HFF-Myc (cell line): ENCODE data around the gene NCR2.

Experiments used
- DNase-seq: peaks from one replicate; pipeline ENCODE4 v3.0.0-alpha.2; 2011; ENCODE audit warnings: low read depth; ENCODE audit errors: extremely low read depth
- H3K4me3 ChIP-seq: replicated peaks from 2 replicates; pipeline ENCODE4 v1.5.1; 2011; ENCODE audit warnings: low read depth, mild to moderate bottlenecking, control low read depth, low read length
- TF ChIP-seq, protein P1 (sequence below): IDR thresholded peaks from 2 replicates; pipeline ENCODE4 v1.5.1; 2012; ENCODE audit warnings: mild to moderate bottlenecking, low read depth, low read length, control low read depth; ENCODE audit errors: missing control alignments

NCR2 gene

DNA sequence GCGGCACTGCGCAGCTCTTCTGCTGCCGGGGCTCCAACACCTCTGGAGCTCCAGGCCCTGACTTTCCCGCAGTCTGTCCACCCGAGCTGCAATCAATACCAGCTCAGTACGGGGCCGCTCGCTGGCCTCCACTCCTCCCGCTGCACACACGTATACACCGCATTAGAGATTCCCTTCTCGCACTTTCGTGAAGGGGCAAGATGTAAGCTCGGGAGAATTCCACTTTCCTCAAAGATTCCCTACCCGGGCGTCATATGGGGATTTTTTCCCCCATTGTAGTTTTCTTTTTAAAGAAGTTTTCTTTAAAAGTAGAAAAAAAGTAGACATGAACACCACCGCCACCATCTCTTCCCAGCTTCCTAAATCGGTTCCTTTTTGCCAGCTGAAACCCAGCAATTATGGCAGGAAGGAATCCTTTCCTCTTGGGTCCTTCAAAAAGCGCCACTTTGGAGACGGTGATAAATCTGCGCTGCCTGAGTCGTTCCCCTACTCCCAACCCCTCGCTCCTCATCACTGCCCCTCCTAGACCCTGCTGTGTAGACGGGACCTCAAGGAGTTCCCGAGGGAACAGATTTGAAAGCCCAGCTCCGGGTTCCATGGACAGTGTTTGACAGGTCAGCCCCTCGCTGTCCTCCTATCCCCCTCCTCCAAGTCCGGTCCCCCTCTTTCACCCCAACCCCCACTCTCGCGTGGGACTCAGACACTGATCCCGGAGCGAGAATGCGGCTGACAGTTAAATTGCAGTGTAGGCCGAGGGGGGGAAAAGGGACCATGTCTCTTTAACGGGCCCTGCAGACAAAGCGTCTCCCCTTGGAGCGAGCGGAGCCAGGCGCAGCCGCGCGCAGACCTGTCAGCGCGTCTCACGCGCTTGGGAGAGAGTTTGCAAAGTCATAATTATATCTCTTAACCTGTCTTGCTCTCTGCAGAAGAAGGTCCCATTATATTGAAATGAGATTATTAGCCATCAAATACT is 39.5 kb downstream of the NCR2 start:
- TF ChIP-seq, protein P1, sequence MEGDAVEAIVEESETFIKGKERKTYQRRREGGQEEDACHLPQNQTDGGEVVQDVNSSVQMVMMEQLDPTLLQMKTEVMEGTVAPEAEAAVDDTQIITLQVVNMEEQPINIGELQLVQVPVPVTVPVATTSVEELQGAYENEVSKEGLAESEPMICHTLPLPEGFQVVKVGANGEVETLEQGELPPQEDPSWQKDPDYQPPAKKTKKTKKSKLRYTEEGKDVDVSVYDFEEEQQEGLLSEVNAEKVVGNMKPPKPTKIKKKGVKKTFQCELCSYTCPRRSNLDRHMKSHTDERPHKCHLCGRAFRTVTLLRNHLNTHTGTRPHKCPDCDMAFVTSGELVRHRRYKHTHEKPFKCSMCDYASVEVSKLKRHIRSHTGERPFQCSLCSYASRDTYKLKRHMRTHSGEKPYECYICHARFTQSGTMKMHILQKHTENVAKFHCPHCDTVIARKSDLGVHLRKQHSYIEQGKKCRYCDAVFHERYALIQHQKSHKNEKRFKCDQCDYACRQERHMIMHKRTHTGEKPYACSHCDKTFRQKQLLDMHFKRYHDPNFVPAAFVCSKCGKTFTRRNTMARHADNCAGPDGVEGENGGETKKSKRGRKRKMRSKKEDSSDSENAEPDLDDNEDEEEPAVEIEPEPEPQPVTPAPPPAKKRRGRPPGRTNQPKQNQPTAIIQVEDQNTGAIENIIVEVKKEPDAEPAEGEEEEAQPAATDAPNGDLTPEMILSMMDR, result no peak
- DNase-seq, result no peak
- no peak overlapping the region for H3K4me3 ChIP-seq

DNA sequence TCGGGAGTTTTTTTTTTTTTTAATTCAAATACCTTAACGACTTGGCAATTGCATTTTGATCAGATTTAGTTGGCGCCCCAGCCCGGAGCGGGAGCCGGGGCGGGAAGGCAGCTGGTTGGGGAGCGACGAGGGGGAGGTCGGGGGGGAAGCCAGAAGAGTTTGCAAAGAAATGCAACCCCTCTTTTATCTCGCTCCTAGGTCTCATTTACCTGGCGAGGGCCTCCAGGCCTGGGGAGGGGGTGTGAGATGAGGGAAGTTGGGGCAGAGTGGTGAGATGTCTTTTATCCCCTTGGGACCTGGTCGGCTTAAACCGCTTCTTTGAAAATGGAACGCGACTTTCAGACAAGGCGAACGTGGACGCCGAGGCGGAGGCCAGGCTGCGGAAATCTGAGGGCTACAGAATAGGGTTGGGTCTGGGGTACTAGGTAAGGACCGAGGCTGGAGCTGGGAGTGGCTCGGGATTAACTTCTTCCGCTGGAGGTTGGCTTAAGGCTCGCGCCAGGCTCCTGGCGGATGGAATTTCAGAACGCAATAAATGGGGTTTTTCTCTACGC is 40.3 kb downstream of the NCR2 start:
- no peak for DNase-seq
- TF ChIP-seq, protein P1, result no peak
- no peak overlapping the region for H3K4me3 ChIP-seq

DNA sequence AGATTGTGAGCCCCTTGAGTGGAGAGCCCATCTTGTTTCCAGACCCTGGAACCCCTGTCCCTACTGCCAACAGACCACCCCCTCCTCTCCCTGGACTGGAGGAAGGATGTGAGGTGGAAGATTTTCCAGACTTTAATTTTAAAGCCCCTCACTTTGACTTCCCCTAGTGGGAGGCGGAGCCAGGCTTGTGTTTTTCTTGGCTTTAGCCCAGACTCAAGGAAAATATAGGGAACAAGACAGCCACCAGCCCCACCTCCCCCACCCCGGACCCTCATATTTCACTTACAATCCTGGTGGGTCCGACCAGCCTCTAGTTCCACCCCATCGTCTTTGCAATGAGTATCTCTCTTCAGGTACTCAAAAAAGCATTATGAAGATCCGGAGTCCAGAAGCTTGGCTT is 40.8 kb downstream of the NCR2 start:
- TF ChIP-seq, protein P1, result no peak
- DNase-seq, result no peak
- H3K4me3 ChIP-seq, result no peak overlapping the region

DNA sequence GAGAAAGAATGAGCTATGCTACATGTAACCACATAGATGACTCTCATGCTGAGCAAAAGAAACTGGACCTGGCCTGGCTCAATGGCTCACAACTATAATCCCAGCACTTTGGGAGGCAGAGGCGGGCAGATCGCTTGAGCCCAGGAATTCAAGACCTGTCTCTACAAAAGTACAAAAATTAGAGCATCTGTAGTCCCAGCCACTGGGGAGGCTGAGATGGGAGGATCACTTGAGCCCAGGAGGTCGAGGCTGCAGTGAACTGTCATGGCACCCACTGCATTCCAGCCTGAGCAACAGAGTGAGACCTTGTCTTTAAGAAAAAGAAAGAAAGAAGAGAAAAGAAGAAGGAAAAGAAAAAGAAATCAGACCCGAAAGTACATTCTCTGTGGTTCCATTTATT is 41.7 kb downstream of the NCR2 start:
- DNase-seq, result no peak
- TF ChIP-seq, protein P1, result no peak
- H3K4me3 ChIP-seq, result no peak overlapping the region

DNA sequence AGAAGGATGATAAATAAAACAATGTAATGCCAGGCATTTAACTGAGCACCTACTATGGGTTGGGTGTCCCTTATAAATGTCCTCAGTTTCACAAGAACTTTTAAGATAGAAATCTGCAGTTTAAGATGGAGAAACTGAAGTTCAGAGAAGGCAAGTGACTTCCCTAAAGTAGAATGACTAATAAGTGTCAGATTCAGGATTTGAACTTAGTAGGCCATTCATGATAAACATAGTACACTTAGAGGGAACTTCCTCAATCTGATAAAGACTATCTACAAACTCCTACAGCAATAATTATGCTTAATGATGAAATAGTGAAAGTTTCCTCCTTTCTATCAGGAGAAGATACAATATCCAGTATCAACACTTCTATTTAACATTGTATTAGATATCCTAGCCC is 43.9 kb downstream of the NCR2 start:
- no peak for DNase-seq
- TF ChIP-seq, protein P1, result no peak

DNA sequence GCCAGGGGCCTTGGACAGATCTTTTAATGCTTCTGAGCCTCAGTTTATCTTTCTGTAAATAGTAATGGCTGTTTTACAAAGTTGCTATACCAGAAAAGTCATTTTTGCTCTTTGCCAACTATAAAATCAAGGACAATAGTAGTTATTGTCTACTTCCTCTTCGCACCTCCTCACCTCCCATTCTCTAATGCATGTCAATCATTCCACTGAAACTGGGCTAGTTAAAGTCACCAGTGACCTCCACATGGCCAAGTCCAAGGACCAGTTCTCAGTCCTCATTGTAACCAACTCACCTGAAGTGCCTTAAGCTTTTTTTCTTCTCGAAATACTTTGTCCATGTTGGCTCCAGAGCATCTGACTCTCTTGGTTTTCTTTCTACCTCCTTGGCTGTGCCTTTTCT is 51.2 kb downstream of the NCR2 start:
- H3K4me3 ChIP-seq, result no peak overlapping the region
- TF ChIP-seq, protein P1, result no peak
- no peak for DNase-seq

More for the DNA sequence above, 43.9 kb downstream of the NCR2 start:
- H3K4me3 ChIP-seq, result no peak overlapping the region
